ENCODE data around the gene SLC7A6.

The SLC7A6 gene

DNA sequence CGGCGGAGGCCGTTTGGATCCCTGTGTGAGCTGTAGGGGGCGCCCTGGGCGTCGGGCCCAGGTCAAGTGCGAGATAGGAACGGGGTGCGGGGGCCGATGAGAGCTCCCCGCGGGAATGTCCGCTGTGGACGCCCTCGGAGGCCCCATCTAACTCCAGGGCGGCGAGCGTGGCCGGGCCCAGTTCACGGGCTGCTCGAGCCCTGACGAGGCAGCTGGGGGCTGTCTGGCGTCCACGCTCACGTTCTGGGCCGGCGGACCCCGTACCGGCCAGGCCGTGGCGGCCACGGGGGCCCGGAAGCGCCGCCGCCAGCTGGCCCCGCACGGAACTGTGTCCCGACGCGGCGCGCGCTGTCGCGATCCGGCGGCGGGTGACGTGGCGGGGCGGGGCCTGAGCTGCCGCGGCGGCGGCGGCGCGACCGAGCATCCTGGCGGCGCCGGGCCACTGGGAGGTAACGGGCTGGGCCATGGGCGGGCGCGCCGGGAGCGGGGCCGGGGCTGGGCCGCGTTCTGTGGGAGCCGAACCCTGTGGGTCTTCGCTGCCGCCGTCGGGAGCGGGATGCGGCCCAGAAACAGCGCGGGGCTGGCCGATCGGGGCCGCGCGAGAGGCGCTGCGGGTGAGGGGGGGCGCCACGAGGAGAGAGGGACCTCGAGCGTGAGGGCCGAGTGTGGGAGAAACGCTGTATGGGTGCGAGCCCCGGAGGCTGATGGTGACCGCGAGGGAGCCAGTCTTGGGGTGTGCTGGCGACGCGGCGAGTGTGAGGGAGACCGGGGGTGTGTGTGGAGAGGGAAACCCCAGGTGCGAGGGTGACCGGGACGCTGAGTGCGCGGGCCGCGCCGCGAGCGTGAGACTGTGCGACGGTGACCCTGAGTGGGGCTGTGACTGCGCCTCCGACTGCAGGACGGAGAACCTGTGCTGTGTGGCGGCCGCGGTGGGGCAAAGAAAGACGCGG lies at the start of gene SLC7A6:
SLC7A6 (plus strand) TSS at position 399 of the 950 bp plus-strand sequence. CDS start 10,201 bp downstream, outside the sequence.
- peak; percentile 81 to 86 for DNase-seq

GRCh38 chr16:68214726-68215125 lies 49.6 kb upstream of the SLC7A6 start:
- DNase-seq, result no peak

GRCh38 chr16:68215302-68215701 lies 49.0 kb upstream of the SLC7A6 start:
- DNase-seq, result no peak

GRCh38 chr16:68216240-68216639 lies 48.1 kb upstream of the SLC7A6 start:
- no peak for DNase-seq

- no peak for DNase-seq
Measured at GRCh38 chr16:68217506-68217905, 46.8 kb upstream of the SLC7A6 start.

DNA sequence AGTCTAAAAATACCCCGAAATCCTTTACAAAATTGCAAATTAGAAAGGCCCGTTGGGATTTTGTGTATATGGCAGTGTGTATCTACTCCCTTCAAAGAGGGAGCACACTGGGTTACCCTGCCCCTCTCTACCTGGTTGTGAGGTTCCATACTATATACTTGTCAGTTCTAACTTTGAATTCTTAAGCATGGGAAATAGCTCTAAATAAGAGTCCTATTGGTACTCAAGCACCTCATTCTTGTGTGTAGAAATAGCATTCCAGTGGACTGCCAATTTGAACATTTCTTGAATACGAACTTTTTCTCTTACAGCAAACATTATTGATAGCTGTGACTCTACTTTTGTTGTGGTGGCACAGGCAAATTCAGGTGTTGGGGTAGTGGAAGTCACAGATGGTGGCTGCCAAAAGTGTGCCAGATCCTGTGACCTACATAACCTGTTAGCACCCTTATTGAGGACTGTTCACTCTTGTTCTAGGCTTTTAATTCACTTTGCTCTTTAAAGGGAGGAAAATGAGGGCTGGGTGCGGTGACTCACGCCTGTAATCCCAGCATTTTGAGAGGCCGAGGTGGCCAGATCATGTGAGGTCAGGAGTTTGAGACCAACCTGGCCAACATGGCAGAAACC lies 44.5 kb upstream of the SLC7A6 start:
- no peak for DNase-seq

DNA sequence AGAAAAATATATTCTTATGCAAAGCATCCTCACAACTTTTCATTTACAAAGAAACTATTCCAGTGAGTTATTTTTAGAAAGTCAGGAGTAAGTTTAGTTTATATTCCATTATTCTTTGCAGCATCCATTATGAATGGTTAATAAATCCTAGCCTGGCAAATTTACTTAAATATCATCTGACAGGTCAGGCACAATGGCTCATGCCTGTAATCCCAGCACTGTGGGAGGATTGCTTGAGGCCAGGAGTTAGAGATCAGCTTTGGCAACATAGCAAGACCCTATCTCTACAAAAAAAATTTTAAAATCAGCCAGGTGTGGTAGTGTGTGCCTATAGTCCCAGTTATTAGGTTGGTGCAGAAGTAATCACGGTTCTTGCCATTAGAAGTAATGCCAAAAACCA lies 41.3 kb upstream of the SLC7A6 start:
- no peak for DNase-seq

GRCh38 chr16:68226116-68226515 lies 38.2 kb upstream of the SLC7A6 start:
- DNase-seq, result no peak

DNA sequence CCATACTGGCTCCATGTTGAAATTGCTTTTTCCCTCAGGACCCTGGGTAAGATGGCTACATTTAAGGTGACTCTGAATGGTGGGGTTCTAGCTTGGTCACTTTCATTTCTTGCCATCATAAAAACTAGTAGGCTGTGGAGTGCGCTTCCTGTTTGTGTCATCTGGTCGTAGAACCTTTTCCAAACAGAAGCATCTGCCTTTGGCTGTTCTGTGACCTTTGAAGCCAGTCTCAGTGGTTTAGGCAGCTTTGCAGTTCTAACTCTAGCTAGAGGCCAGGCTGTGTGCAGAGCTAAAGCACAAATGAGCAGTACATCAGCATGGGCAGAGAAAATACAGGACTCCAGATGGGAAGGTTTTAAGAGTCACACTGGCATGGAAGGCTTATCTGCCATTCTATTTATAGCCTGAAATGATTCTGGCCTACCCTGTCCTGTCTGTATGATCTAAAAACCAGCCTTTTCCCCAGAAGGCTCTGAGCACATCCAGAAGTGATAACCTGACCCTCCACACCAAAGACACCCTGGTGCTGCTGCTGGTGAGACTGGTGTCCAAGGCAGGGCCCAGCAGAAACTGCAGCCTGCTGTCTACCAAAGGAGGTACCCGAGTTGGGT lies 37.0 kb upstream of the SLC7A6 start:
- no peak for DNase-seq

DNA sequence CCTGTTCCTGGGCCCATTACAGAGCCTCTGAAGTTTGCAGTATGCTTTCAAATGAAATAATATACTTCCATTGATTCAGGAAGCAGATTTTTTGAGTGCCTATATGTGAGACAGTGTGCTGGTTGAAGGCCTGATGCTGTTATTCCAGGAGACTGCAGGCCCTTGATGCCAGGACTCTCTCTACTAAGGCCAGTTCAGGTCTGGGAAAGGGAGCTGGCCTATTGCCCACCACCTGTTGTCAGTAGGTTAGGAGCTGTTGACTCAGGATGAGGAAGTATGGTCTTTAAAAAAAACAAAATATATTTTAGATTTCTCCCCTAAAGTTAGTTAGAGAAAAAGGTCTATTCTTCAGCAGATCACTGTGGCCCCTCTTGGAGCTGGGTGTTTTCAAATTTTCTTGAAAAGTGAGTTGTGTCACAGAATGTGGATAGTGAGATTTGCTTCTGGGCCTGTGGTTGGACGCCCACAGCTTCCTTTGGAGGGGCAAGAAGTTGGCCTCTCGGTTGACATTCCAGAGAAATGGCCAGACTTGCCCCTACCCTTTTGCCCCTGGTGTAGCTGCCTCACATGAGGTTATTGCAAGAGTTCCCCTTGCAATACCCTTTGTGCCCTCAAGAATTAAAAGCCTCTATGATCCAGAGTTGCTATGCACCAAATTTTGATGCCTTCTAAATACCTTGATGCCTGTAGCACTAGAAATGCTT lies 36.3 kb upstream of the SLC7A6 start:
- no peak for DNase-seq

- no peak for DNase-seq
Measured at GRCh38 chr16:68228652-68229051, 35.7 kb upstream of the SLC7A6 start.

DNA sequence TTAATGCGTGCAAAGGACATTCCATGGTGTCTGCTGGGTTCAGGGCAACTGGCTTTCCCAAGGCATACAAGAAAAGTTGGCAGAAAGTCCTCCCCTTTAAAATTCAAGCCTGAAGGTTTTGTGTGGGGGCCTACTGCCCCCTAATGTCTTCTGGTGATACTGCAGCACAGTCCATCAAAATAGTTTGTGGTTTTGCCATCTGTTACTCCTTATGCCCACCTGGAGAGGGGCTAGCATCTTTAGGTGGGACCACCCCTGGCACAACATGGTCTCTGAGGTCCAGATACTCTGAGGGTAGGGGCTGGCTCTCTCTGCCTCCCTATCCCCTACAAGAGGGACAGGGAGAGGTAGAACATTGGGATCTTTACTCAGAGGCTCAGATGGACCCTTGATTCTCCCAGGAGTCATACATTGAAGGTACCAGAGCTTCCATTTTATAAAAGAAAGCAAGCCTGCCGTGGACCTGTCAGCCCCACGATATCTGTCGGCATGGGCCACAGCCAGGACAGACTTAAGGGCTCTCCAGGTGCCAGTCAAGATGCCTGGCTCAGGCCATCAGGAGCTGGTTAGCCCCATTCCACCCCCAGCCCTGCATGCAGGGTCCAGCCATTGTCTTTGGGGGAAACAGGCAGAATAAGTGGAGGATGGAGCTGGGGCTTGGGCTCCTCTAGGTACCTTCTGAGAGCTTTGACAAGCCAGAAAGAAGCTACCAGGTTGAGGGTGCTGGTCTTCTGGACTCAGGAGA lies 34.7 kb upstream of the SLC7A6 start:
- peak in 1 of 2 donors; percentile 41 for DNase-seq

DNA sequence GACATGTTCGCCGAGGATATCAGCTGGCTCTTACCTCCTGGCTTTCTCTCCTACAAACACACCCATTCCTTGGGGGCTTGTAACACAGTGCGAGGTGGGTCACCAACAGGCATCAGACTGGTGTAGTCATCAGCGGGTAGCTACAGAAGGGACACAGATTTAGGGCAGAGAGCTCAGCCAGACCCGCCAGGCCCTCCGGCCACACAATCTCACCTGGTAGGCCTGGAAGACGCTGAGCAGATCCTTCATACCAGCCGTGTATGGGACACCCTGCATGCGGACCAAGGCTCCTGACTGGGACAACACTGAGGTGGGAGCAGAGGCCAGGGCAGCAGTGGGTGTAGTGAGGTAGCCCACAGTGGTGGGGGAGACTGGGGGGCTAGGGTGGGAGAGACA lies 34.2 kb upstream of the SLC7A6 start:
- DNase-seq, result no peak

DNA sequence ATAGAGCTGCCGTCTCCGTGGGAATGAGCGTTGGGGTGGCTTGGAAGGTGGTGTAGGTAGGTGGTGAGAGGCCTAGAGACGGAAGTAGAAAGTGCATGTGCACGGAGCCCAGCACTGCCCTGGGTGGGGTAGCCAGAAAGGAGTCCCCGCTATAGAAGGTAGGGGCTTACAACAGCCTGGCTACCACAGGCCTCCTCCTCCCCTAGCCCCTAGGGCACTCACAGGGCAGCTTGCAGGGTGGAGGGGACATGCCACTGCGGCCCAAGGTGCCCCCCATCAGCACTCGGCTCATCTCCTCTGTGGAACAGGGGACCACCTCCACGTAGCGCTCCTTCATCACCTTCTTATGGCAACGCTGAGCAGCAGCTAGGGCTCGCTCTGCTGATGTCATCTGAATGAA lies 33.4 kb upstream of the SLC7A6 start:
- DNase-seq, result no peak

DNA sequence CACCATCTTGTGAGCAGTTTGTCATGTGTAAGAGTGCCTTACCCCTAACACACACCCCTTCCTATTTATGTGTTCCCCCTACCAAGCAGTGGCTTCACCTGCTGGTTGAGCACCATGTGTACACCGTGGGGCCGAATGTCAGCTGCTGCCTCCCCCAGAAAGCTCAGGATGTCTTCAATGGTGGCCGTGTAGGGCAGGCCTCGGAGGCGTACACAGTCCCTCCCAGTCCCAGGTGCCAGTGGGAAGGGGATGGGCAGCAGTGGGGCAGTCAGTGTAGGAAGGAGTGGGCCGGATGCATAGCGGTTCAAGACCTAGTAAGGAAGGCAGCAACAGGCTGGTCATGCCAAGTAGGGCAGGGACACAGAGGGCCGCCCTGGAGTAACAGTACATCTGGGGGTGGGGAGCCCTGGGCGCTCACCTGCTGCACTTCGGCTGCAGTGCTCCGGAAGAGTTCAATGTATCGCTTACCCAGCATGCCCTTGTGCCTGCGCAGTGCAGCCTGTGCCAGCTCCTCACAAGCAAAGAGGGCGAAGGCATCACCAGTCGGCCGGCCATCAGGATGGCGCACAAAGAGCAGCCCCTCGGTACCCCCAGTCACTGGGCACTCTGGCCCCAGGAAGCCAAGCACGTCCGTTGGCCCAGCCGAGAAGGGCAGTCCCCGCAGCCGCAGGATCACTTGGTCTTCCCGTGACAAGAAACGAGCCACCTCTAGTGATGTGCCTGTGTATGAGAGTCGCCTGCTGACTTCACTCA lies 32.8 kb upstream of the SLC7A6 start:
- no peak for DNase-seq

DNA sequence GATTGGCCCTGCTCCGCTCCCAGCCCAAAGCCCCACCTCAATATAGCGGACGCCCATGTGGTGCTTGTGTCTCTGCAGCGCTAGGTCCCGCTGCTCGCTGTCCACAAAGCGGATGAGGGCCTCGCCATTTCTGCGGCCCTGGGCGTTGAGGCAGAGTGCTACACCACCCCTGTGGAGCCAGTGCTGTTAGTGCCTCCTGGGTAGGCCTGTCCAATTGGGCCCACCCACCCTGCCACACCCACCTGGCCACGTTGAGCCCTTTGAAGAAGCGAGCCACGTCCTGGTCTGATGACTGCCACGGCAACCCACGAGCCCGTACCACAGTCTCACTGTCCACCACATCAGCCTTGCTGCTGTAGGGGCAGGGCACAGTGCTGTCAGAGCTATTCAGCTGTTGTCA lies 32.0 kb upstream of the SLC7A6 start:
- no peak for DNase-seq

GRCh38 chr16:68233085-68233834 lies 31.1 kb upstream of the SLC7A6 start:
- no peak for DNase-seq

DNA sequence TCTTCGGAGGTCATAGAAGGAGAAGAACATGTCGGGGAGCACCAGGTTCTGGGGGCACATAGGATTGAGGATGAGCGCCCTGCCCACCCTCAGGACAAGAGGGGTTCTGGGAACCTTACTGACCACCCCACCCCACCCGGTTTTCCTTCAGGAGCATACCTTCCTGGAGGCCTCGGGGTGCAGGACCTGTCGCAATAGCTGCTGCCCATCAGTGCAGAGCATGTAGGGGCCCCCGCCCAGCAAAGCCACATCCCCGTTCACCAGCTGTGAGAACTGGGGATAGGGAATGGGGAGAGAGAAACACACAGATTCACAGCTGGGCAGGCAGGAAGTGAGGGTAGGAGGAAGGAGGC lies 30.5 kb upstream of the SLC7A6 start:
- DNase-seq, result no peak

- no peak for DNase-seq
Measured at GRCh38 chr16:68234188-68235107, 29.9 kb upstream of the SLC7A6 start.
